ENCODE data around the gene TRABD2B.

GRCh38 chr1:48043622-48044021 is 46.4 kb upstream of the TRABD2B start:
- TF ChIP-seq BCLAF1 (IDR thresholded peaks at IDR 0.05), result no peak
- TF ChIP-seq ZFP36 (IDR thresholded peaks at IDR 0.05; ENCODE audit: borderline replicate concordance, low read depth, low read length, partially characterized antibody), result no peak
- TF ChIP-seq TAF15 (IDR thresholded peaks at IDR 0.05; ENCODE audit: low read depth, low read length, poor library complexity, severe bottlenecking), result no peak
- TF ChIP-seq ZNF609 (CRISPR knock-in tag; IDR thresholded peaks at IDR 0.05; ENCODE audit: borderline replicate concordance), result no peak
- TF ChIP-seq ZSCAN20 (CRISPR knock-in tag; IDR thresholded peaks at IDR 0.05; ENCODE audit: borderline replicate concordance), result no peak
- no peak for TF ChIP-seq MXI1 (IDR thresholded peaks at IDR 0.05; ENCODE audit: borderline replicate concordance, low read depth, low read length)
- no peak for TF ChIP-seq USF2 (IDR thresholded peaks at IDR 0.05; ENCODE audit: low read depth, low read length)
- no peak for TF ChIP-seq USF2 (CRISPR knock-in tag; IDR thresholded peaks at IDR 0.05; ENCODE audit: borderline replicate concordance)
- no peak for TF ChIP-seq EZH2 (conservative IDR thresholded peaks at IDR 0.05; ENCODE audit: low read depth, low read length)
- TF ChIP-seq ELF1 (CRISPR knock-in tag; IDR thresholded peaks at IDR 0.05), result no peak
- no peak for TF ChIP-seq CTCF (CRISPR knock-in tag; IDR thresholded peaks at IDR 0.05)
- TF ChIP-seq RAD51 (IDR thresholded peaks at IDR 0.05; ENCODE audit: borderline replicate concordance), result no peak
- TF ChIP-seq REST (IDR thresholded peaks at IDR 0.05; ENCODE audit: borderline replicate concordance in 1 of 2, low read depth in 1 of 2, low read length in 2 of 2), result no peak
- no peak for TF ChIP-seq SRSF9 (IDR thresholded peaks at IDR 0.05; ENCODE audit: borderline replicate concordance, insufficient read depth, low read depth, low read length, poor library complexity, severe bottlenecking)
- no peak for TF ChIP-seq POLR2AphosphoS5 (IDR thresholded peaks at IDR 0.05; ENCODE audit: low read depth, low read length)
